C4-2B (cell line): Measurements from ENCODE around the gene TXNRD1.

ENCODE experiments used
- ZFX ChIP-seq: fragments of 450-650 bp; IDR thresholded peaks from 2 replicates; pipeline ENCODE4 v1.6.1; 2017
- TF ChIP-seq, protein P1 (sequence below): fragments of 450-650 bp; conservative IDR thresholded peaks from 2 replicates; pipeline ENCODE4 v1.5.1; 2017; ENCODE audit warnings: mild to moderate bottlenecking

DNA sequence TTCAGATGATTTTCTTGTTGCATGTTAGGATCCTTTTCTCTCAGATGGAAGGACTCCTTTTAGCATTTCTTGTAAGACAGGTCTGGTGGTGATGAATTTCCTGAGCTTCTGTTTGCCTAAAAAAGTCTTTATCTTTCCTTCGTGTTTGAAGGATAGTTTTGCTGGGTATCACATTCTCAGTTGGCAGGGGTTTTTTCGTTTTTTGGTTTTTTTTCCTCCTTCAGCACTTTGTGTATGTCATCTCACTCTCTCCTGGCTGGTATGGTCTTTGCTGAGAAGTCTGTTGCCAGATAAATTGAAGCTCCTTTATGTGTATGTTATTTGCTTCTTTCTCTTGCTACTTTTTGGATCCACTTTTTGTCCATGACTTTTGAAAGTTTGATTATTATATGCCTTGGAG lies 15.6 kb upstream of the TXNRD1 start:
- TF ChIP-seq, protein P1, sequence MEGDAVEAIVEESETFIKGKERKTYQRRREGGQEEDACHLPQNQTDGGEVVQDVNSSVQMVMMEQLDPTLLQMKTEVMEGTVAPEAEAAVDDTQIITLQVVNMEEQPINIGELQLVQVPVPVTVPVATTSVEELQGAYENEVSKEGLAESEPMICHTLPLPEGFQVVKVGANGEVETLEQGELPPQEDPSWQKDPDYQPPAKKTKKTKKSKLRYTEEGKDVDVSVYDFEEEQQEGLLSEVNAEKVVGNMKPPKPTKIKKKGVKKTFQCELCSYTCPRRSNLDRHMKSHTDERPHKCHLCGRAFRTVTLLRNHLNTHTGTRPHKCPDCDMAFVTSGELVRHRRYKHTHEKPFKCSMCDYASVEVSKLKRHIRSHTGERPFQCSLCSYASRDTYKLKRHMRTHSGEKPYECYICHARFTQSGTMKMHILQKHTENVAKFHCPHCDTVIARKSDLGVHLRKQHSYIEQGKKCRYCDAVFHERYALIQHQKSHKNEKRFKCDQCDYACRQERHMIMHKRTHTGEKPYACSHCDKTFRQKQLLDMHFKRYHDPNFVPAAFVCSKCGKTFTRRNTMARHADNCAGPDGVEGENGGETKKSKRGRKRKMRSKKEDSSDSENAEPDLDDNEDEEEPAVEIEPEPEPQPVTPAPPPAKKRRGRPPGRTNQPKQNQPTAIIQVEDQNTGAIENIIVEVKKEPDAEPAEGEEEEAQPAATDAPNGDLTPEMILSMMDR: no peak
- TF ChIP-seq ZFX: no peak
